NCI-H345 treated with DMSO at 0.1 percent for 48 hours (cell line): ENCODE data around the gene ATP11B.
"Not testable (repeated sequence)": the region's sequence is repeated elsewhere in the genome, so short reads cannot be mapped to it uniquely, and the experiment has no call there.

Experiments used
- DNase-seq: peaks from one replicate; lab custom pipeline; 2025; ENCODE audit not compliant: unreplicated experiment; lab: John Stamatoyannopoulos, UW

Gene ATP11B

GRCh38 chr3:182794455-182795388 lies 1.4 kb downstream of the ATP11B start:
- DNase-seq, result no peak

DNA sequence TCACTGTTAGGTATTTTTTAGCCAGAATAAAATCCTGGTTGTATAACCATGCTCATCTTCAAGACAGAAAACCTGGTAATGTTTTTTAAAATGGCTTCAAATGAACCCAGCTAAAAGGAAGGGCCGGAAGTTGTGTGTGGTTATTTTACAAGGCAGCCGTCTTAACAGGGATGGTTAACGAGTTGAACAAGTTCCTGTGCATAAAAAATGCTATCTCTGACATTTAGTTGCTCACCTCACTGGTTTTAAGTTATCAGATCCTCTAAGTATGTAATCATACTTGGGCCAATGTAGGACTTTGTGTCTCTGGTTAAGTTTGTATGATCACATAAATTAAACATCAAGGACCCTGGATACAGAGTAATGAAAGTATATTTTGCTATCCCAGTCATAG lies 2.1 kb downstream of the ATP11B start:
- no peak for DNase-seq

DNA sequence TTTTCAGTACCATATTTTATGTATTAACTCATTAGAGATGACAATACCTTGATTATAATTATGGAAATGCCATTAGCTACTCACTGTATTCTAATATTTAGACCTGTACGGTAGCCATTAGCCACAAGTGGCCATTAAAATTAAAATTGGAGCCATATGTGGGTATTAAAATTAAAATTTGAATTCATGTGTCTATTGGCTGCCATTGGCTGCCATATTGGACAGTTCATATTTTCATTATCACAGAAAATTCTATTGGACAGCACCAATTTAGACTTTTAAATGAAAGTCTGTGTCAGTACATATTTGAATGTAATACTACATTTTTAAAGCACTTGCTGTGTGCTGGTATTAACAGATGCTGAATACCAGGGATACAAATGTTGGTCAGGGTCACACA lies 3.0 kb downstream of the ATP11B start:
- DNase-seq, result no peak

DNA sequence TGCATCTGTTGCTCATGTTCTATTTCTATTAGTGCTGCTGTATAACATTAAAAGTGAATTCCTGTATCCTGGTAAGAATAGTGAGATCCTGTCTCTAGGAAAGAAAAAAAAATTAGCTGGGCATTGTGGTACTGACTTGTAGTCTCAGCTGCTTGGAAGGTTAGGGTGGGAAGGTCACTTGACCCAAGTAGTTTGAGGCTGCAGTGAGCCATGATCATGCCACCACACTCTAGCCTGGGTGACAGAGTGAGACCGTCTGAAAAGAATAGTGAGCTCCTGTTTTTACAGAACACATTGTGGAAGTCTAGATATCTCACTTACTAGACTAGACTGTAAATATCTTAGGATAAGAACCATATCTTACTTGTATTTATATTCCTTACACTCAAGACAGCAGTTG lies 4.6 kb downstream of the ATP11B start:
- DNase-seq, result no peak

DNA sequence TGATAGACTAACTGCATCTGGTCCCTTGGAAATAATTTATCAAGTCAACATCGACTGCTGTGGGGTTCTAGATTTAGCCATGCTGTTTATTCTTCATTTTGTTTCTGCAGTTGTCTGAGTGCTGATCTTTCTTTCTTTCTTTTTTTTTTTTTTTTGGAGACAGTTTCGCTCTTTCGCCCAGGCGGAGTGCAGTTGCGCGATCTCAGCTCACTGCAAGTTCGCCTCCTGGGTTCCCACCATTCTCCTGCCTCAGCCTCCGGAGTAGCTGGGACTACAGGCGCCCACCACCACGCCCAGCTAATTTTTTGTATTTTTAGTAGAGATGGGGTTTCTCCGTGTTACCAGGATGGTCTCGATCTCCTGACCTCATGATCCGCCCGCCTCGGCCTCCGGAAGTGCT lies 5.8 kb downstream of the ATP11B start:
- DNase-seq, result not testable (repeated sequence)

DNA sequence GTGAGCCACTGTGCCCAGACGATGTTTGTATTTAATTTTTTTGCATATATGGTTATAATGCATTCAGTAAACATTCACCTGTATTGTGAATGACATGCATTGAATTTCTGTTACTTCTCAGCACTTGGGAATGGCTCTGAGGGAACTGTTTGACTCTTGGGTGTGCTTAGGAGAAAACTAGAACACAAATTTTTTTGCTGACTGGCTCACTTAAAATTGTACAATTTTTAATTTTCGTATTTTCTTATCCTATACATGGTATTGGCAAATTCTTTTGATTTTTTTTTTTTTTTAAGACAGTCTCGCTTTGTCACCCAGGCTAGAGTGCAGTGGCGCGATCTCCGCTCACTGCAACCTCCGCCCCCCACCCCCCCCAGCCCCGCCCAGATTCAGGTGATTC lies 7.2 kb downstream of the ATP11B start:
- DNase-seq, result no peak

GRCh38 chr3:182802413-182803390 lies 9.4 kb downstream of the ATP11B start:
- DNase-seq, result no peak

- no peak for DNase-seq
Measured at GRCh38 chr3:182803596-182803995, 10.3 kb downstream of the ATP11B start.

- DNase-seq, result no peak
Measured at GRCh38 chr3:182807061-182807460, 13.8 kb downstream of the ATP11B start.

DNA sequence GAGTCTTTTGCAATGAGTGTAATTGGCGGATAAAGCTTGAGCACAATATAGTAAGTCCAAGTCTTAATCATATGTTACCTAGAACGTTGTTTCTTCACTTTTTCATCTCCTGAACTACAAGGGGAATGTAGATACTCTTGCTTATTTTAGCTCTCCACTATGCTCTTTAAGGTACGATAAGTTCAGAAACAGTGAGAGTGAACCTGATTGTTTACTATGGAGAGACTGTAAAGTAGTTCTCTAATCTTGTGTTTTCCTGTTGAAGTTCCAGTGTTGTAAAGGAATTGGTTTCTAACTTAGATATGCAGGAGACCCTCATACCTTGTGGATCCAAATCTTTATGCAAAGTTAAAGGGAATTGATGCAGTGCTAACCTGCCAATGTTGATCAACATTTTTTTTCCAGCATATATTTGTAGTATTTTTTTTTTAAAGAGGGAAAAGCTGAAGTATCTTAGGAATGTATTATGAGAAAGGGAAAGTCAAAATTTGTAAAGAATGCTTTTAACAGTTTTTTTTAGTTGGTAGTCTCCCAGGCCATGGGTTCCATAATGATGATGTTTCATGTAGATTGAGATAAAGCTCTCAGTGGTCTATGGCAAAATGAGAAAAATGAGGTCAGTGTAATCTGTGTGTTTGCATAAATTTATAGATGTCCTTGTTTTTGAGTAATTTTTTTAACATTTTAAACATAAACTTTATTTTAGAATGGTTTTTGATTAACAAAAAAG lies 14.9 kb downstream of the ATP11B start:
- no peak for DNase-seq

DNA sequence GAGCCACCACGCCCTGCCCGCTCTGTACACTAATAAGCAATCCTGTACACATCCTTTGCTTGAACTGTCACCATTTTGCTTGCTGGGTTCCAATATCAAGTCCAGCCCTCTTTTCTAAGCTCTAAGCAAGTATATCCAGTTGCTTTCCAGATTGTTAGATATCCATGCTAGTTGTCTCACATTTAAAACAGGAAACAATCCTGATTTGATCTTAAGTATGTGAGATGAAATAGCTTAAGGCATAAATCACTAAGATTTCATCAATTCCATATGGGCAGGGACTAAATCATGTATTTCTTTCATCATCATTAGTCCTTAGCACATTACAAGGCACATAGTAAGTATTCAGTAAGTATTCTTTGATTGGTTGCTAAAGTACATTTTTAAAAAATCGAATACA lies 16.2 kb downstream of the ATP11B start:
- no peak for DNase-seq

- no peak for DNase-seq
Measured at GRCh38 chr3:182810574-182811268, 17.4 kb downstream of the ATP11B start.

DNA sequence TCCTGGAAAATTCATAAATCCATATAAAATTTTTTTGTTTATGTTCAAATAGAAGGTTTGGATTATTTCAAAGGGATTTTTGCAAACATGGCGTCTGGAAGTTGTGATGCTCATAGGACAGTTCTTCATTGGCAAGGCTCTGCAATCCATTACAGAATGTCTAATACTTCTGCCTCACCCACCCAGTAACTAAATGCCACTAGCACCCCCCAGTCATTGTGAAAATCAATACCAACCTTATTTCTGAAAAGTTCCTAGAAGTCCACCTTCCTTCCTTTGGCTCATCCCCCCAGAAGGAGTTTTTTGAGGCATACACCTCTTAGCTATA lies 17.9 kb downstream of the ATP11B start:
- no peak for DNase-seq

GRCh38 chr3:182812123-182812522 lies 18.8 kb downstream of the ATP11B start:
- no peak for DNase-seq

DNA sequence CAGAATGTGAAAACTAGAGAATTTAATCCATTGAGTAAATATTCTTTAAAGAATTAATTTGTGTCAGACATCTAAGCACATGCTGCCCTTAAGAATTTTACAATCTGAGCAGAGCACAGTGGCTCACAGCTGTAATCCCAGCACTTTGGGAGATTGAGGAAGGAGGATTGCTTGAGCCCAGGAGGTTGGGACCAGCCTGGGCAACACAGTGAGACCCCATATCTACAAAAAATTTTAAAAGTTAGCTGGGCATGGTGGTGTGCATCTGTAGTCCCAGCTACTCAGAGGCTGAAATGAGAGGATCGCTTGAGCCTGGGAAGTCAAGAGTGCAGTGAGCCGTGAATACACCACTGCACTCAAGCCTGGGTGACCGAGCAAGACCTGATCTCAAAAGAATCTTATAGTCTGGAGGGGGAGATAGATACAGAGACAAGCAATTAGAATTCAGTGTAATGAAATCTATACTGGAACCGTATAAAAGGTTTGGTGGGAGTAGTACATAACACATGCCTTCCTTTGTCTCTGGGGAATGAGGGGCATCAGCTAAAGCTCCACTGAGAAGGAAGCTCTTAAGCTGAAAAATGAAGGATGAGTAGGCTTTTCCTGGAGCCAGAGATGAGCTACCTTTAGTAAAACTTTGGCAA lies 21.2 kb downstream of the ATP11B start:
- DNase-seq, result no peak

GRCh38 chr3:182816181-182816580 lies 22.9 kb downstream of the ATP11B start:
- DNase-seq, result no peak

GRCh38 chr3:182818296-182818978 lies 25.1 kb downstream of the ATP11B start:
- DNase-seq, result no peak

DNA sequence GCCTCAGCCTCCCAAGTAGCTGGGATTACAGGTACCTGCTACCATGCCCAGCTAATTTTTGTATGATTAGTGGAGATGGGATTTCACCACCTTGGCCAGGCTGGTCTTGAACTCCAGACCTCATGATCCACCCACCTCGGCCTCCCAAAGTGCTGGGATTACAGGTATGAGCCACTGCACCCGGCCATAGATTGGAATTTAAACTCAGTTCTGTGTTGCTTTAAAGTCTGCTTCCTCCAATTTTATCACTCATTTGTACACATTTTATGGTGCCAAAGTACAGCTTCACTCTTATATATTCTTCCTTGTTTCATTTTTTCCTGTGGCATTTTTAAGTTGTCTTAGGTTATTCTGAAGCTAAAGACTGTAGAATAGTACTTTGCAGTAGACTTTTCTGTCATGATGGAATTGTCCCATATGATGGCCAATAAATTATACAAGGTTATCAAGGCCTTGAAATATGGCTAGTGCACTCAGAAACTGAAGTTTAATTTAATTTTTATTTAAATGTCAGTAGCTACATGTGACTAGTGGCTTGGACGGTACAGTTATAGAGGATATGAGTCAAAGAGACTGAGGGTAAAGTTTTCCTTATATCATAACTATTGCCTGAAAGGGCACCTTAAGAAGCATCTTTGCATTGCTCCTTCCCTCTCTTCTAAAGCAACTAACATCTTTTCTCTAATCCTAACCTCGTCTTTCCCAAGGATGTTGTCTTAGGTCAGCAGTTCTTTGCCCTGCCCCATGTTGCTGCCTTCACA lies 28.1 kb downstream of the ATP11B start:
- no peak for DNase-seq

DNA sequence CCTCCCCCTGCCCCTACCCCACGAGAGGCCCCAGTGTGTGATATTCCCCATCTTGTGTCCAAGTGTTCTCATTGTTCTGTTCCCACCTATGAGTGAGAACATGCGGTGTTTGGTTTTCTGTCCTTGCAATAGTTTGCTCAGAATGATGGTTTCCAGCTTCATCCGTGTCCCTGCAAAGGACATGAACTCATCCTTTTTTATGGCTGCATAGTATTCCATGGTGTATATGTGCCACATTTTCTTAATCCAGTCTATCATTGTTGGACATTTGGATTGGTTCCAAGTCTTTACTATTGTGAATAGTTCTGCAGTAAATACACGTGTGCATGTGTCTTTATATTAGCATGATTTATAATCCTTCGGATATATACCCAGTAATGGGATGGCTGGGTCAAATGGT lies 29.0 kb downstream of the ATP11B start:
- DNase-seq, result not testable (repeated sequence)
